GM12872 (cell line): ENCODE data around the gene ORAI3.

Source experiments
- CTCF ChIP-seq: IDR thresholded peaks from 3 replicates; pipeline ENCODE4 v1.5.1; 2011; ENCODE audit warnings: low read depth, mild to moderate bottlenecking, low read length, moderate library complexity; ENCODE audit not compliant: insufficient read depth

Gene ORAI3

GRCh38 chr16:30963925-30964511, 15.2 kb downstream of the ORAI3 start:
- no peak for TF ChIP-seq CTCF

GRCh38 chr16:30964574-30965226, 15.8 kb downstream of the ORAI3 start:
- no peak for TF ChIP-seq CTCF

GRCh38 chr16:30965436-30965835, 16.6 kb downstream of the ORAI3 start:
- no peak for TF ChIP-seq CTCF

- no peak for TF ChIP-seq CTCF
These were observed 17.3 kb downstream of the ORAI3 start for GRCh38 chr16:30966033-30966619.

GRCh38 chr16:30967795-30968194, 18.9 kb downstream of the ORAI3 start:
- no peak for TF ChIP-seq CTCF

GRCh38 chr16:30969246-30969842, 20.5 kb downstream of the ORAI3 start:
- TF ChIP-seq CTCF = no peak

GRCh38 chr16:30971298-30971697, 22.4 kb downstream of the ORAI3 start:
- TF ChIP-seq CTCF = no peak
